LHCN-M2 (cell line): ENCODE results near the gene CNGA1. TPM values are rescaled to one million over a fixed set of nuclear protein-coding genes. Genes with fewer than 3 reads are reported as not detected.
A peak's percentile ranks its signal among the peaks of the same experiment; 100 is the strongest.

ENCODE experiments used
- DNase-seq: peaks from one replicate; pipeline ENCODE4 v3.0.0-alpha.2; 2012; ENCODE audit warnings: low read depth
- polyA plus RNA-seq: library from polyadenylated mRNA; unstranded; fragments of >200 nt; gene quantifications from one replicate; pipeline ENCODE4 v1.2.1, GENCODE V29; 2012; ENCODE audit warnings: missing spikeins
- total RNA-seq: library from RNA; depleted of rRNA; stranded (reverse); fragments of >200 nt; gene quantifications from 2 replicates; pipeline ENCODE4 v1.2.3, GENCODE V29; 2014; rRNA removed

The CNGA1 gene
- total RNA-seq = not detected in 2 replicates
- 0.07 TPM for polyA plus RNA-seq

- peak; percentile 60 for DNase-seq
These were observed at the start of gene CNGA1, which contains the start of gene NIPAL1 for GRCh38 chr4:48016141-48017107. CNGA1 (minus strand) TSS chr4:48016681; CDS start chr4:47952689, 63,992 bp downstream. NIPAL1 (plus strand) TSS chr4:48016772; CDS start chr4:48016840, 68 bp downstream.

- no peak for DNase-seq
These were observed 49.1 kb upstream of the CNGA1 start for GRCh38 chr4:48065587-48066052.

GRCh38 chr4:48064349-48064748 lies 47.9 kb upstream of the CNGA1 start:
- DNase-seq = no peak

GRCh38 chr4:48058617-48059530 lies 42.4 kb upstream of the CNGA1 start:
- no peak for DNase-seq

- DNase-seq = no peak
These were observed 34.6 kb upstream of the CNGA1 start for GRCh38 chr4:48051078-48051477.

GRCh38 chr4:48049483-48049882 lies 33.0 kb upstream of the CNGA1 start:
- DNase-seq = no peak

- no peak for DNase-seq
These were observed 31.4 kb upstream of the CNGA1 start for GRCh38 chr4:48047896-48048295.

GRCh38 chr4:48047421-48047844 lies 31.0 kb upstream of the CNGA1 start:
- no peak for DNase-seq

GRCh38 chr4:48046059-48046458 lies 29.6 kb upstream of the CNGA1 start:
- DNase-seq = no peak

GRCh38 chr4:48044298-48044697 lies 27.8 kb upstream of the CNGA1 start:
- DNase-seq = no peak

GRCh38 chr4:48043504-48043903 lies 27.0 kb upstream of the CNGA1 start:
- no peak for DNase-seq

GRCh38 chr4:48042979-48043461 lies 26.5 kb upstream of the CNGA1 start:
- no peak for DNase-seq

GRCh38 chr4:48041535-48042137 lies 25.2 kb upstream of the CNGA1 start:
- no peak for DNase-seq

- DNase-seq = no peak
These were observed 23.1 kb upstream of the CNGA1 start for GRCh38 chr4:48039561-48039960.

- DNase-seq = no peak
These were observed 22.2 kb upstream of the CNGA1 start for GRCh38 chr4:48038666-48039065.

- no peak for DNase-seq
These were observed 20.6 kb upstream of the CNGA1 start for GRCh38 chr4:48037117-48037462.

GRCh38 chr4:48035952-48036351 lies 19.5 kb upstream of the CNGA1 start:
- DNase-seq = no peak

- DNase-seq = peak; percentile 28
These were observed 17.4 kb upstream of the CNGA1 start for GRCh38 chr4:48033825-48034413.

GRCh38 chr4:48033412-48033811 lies 16.9 kb upstream of the CNGA1 start:
- no peak for DNase-seq

GRCh38 chr4:48032721-48033120 lies 16.2 kb upstream of the CNGA1 start:
- no peak for DNase-seq
